ENCODE measurements around the gene PTPRQ.

Gene PTPRQ

DNA sequence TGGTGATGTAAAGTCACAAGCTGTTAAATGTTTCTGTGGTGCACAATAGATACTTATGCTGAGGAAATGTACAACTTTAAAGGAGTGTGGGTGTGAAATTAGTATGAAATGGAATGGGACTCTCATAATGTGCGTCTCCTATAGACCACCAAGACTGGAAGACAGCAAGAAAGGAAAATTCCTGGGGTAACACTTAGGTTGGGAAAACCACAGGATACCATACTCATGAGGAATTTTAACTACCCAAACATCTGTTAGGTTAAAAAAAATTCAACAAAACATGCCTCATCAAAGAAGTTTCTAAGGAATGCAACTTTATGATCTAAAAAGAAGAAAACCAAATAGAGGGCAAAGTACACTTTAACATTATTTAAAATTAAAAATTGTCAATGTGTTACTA lies 149.7 kb downstream of the PTPRQ start:
- DNase-seq = no peak
- H3K36me3 ChIP-seq (replicated peaks; ENCODE audit: insufficient read depth, low read length) = no peaks in the 10 kb centered on the region
- no peaks in the 10 kb centered on the region for H4K20me1 ChIP-seq (ENCODE audit: insufficient read depth, low read length)
- no peaks in the 10 kb centered on the region for H3K79me2 ChIP-seq (ENCODE audit: low read length)
- H3K4me3 ChIP-seq (ENCODE audit: low read length) = no peak overlapping the region
- H3K4me1 ChIP-seq (ENCODE audit: low read length) = no peaks in the 10 kb centered on the region
- no peaks in the 10 kb centered on the region for H3K9me3 ChIP-seq (replicated peaks; ENCODE audit: insufficient read depth, low read length)
- no peaks in the 10 kb centered on the region for H3K27me3 ChIP-seq (replicated peaks; ENCODE audit: insufficient read depth, low read length)
- no peaks in the 10 kb centered on the region for H3K9me2 ChIP-seq (replicated peaks; ENCODE audit: insufficient read depth, low read length)
- no peak overlapping the region for H2AFZ ChIP-seq (ENCODE audit: low read length)
- no peaks in the 10 kb centered on the region for H3F3A ChIP-seq (ENCODE audit: insufficient read depth, low read length)
- no peak overlapping the region for H3K4me2 ChIP-seq (ENCODE audit: low read depth, low read length)
- TF ChIP-seq EZH2phosphoT487 (IDR thresholded peaks at IDR 0.05; ENCODE audit: low read length) (no peak), EZH2 (optimal IDR thresholded peaks at IDR 0.05; ENCODE audit: low read depth, low read length) (no peak)
- TF ChIP-seq, protein P1, sequence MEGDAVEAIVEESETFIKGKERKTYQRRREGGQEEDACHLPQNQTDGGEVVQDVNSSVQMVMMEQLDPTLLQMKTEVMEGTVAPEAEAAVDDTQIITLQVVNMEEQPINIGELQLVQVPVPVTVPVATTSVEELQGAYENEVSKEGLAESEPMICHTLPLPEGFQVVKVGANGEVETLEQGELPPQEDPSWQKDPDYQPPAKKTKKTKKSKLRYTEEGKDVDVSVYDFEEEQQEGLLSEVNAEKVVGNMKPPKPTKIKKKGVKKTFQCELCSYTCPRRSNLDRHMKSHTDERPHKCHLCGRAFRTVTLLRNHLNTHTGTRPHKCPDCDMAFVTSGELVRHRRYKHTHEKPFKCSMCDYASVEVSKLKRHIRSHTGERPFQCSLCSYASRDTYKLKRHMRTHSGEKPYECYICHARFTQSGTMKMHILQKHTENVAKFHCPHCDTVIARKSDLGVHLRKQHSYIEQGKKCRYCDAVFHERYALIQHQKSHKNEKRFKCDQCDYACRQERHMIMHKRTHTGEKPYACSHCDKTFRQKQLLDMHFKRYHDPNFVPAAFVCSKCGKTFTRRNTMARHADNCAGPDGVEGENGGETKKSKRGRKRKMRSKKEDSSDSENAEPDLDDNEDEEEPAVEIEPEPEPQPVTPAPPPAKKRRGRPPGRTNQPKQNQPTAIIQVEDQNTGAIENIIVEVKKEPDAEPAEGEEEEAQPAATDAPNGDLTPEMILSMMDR (IDR thresholded peaks at IDR 0.05; ENCODE audit: low read length) = no peak
- no peak overlapping the region for H3K27ac ChIP-seq (ENCODE audit: low read length)
- H3K9ac ChIP-seq (ENCODE audit: low read length) = no peak overlapping the region

DNA sequence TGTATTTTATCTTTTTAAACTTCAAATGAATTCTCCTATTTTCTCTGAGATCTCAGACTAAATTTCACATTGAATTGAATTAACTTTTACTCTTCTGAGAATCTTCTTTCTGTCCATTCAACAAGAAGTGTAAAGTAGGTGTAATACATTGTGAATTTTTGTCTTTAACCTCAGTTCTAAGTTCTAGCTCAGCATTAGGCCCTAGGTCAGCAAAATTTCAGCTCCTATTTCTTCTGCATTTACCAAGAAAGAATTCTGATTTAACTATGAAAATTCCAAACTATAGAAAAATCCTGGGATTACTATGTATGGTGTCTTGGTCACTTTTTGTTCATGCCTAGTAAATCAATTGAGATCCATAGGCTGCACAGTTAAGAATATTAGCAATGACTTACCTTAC lies 152.5 kb downstream of the PTPRQ start:
- no peak for TF ChIP-seq EZH2phosphoT487 (IDR thresholded peaks at IDR 0.05; ENCODE audit: low read length)
- TF ChIP-seq, protein P1 (IDR thresholded peaks at IDR 0.05; ENCODE audit: low read length) = no peak
- no peak for TF ChIP-seq EZH2 (optimal IDR thresholded peaks at IDR 0.05; ENCODE audit: low read depth, low read length)
- Histone ChIP-seq H3K9me3 (replicated peaks; ENCODE audit: insufficient read depth, low read length) (no peaks in the 10 kb centered on the region), H2AFZ (ENCODE audit: low read length) (no peak overlapping the region), H3K9ac (ENCODE audit: low read length) (no peak overlapping the region), H3K4me1 (ENCODE audit: low read length) (no peaks in the 10 kb centered on the region), H3K4me2 (ENCODE audit: low read depth, low read length) (no peak overlapping the region), H3K36me3 (replicated peaks; ENCODE audit: insufficient read depth, low read length) (no peaks in the 10 kb centered on the region), H3K79me2 (ENCODE audit: low read length) (no peaks in the 10 kb centered on the region), H3K4me3 (ENCODE audit: low read length) (no peak overlapping the region), H3K9me2 (replicated peaks; ENCODE audit: insufficient read depth, low read length) (no peaks in the 10 kb centered on the region), H3F3A (ENCODE audit: insufficient read depth, low read length) (no peaks in the 10 kb centered on the region), H4K20me1 (ENCODE audit: insufficient read depth, low read length) (no peaks in the 10 kb centered on the region), H3K27me3 (replicated peaks; ENCODE audit: insufficient read depth, low read length) (no peaks in the 10 kb centered on the region), H3K27ac (ENCODE audit: low read length) (no peak overlapping the region)
- no peak for DNase-seq

DNA sequence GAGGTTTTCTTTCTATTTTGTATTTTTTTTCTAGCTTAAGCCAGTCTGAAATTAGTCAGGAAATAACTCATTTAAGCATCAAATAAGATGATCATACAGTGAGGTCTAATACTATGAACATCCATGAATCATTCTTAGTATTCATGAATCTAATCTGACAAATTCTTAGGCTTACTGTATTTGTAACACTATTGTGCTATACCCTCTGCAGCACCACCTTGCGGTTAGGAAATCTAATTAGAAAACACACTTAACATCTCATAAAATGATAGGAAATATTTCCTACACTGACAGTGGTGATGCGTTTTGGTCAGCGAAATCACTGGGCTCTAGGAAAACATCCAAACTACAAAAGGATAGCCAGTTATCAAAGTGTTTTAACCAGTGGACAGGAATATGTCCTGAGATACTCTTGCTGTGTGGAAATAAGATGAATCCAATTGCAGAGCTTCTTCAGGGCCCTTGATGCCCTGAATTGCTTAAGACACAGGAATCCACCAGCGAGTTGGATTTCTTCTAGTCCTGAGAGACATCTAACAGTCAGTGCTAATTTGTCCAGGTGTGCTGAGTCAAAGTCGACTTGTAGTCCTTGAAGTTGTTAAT lies 154.1 kb downstream of the PTPRQ start:
- Histone ChIP-seq H3K4me2 (ENCODE audit: low read depth, low read length) (no peak overlapping the region), H3K36me3 (replicated peaks; ENCODE audit: insufficient read depth, low read length) (no peaks in the 10 kb centered on the region), H3K4me3 (ENCODE audit: low read length) (no peak overlapping the region), H3K4me1 (ENCODE audit: low read length) (no peaks in the 10 kb centered on the region), H3K9me3 (replicated peaks; ENCODE audit: insufficient read depth, low read length) (no peaks in the 10 kb centered on the region), H3K79me2 (ENCODE audit: low read length) (no peaks in the 10 kb centered on the region), H3F3A (ENCODE audit: insufficient read depth, low read length) (no peaks in the 10 kb centered on the region), H3K9ac (ENCODE audit: low read length) (no peak overlapping the region), H3K27me3 (replicated peaks; ENCODE audit: insufficient read depth, low read length) (no peaks in the 10 kb centered on the region), H2AFZ (ENCODE audit: low read length) (no peak overlapping the region), H4K20me1 (ENCODE audit: insufficient read depth, low read length) (no peaks in the 10 kb centered on the region), H3K9me2 (replicated peaks; ENCODE audit: insufficient read depth, low read length) (no peaks in the 10 kb centered on the region), H3K27ac (ENCODE audit: low read length) (no peak overlapping the region)
- peak; percentile 15 for DNase-seq
- TF ChIP-seq, protein P1 (IDR thresholded peaks at IDR 0.05; ENCODE audit: low read length) = peak; percentile 40
- TF ChIP-seq EZH2 (optimal IDR thresholded peaks at IDR 0.05; ENCODE audit: low read depth, low read length) = no peak

All from MM.1S (cell line).